ENCODE measurements around the gene FAM228B. TPM values are rescaled to one million over a fixed set of nuclear protein-coding genes. Genes with fewer than 3 reads are reported as not detected.

The FAM228B gene
- total RNA-seq, 1 experiment from 2014 or later: 7.9 TPM

DNA sequence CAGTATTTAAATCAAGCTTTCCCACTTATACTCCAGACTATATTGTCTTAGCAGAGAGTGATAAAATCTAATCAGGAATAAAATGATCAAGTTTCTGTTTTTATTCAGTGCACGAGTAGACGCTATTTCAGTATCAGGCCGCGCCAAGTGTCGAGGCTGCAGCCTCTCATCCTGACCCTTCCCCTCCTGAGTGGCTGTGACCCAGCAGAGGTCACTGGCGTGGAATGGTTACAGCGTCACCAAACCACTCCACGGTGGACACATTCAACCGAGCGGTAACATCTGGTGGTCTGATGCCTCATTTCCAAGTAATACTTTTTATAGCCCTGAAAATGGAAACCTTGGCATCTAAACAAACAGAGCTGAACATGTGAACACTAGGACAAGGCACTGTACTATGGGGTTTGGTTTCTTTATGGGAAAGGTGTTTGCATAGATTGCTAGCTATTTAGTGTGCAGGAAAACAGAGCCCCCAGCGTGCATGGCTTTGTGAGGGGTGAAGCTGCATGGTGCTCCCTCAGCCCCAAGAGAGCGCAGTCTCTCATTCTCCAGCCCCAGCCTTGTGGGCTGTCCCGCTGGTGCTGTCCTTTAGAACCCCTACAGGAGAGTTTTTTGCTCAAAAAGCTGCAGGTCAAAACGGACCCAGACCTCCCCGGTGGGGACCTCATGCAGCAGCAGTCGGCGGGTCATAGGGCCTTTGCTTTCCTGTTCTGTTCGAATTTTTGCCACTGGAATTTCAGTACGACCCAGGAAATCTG is 79.9 kb downstream of the FAM228B start:
- BruUV-seq (replicated peaks): no TSS peak
- H3K4me1 Mint-ChIP-seq (ENCODE audit: low read depth, unreplicated experiment): no peaks in the 10 kb centered on the region
- TF ChIP-seq, protein P1, sequence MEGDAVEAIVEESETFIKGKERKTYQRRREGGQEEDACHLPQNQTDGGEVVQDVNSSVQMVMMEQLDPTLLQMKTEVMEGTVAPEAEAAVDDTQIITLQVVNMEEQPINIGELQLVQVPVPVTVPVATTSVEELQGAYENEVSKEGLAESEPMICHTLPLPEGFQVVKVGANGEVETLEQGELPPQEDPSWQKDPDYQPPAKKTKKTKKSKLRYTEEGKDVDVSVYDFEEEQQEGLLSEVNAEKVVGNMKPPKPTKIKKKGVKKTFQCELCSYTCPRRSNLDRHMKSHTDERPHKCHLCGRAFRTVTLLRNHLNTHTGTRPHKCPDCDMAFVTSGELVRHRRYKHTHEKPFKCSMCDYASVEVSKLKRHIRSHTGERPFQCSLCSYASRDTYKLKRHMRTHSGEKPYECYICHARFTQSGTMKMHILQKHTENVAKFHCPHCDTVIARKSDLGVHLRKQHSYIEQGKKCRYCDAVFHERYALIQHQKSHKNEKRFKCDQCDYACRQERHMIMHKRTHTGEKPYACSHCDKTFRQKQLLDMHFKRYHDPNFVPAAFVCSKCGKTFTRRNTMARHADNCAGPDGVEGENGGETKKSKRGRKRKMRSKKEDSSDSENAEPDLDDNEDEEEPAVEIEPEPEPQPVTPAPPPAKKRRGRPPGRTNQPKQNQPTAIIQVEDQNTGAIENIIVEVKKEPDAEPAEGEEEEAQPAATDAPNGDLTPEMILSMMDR (IDR thresholded peaks at IDR 0.05; ENCODE audit: insufficient read depth in 1 of 2, low read depth in 1 of 2, low read length in 1 of 2, severe bottlenecking in 1 of 2, unreplicated experiment in 1 of 2): no peak
- ChIA-PET POLR2A (no interaction called here), CTCF (no interaction called here)
- Histone ChIP-seq H3K4me3 (ENCODE audit: low read depth, low read length) (no peak overlapping the region), H3K36me3 (ENCODE audit: control insufficient read depth, insufficient read depth, low read length) (no peaks in the 10 kb centered on the region), H3K9me3 (no peaks in the 10 kb centered on the region), H3K27me3 (replicated peaks; ENCODE audit: control insufficient read depth, insufficient read depth, low read length) (no peaks in the 10 kb centered on the region), H3K4me1 (no peaks in the 10 kb centered on the region)
- intact Hi-C loops (cut with micrococcal nuclease; ENCODE audit: unreplicated experiment): no loop called here
- no peaks in the 10 kb centered on the region for H3K9me3 Mint-ChIP-seq (ENCODE audit: unreplicated experiment)
- peaks cover 2% of the 10 kb centered on the region for H3K27me3 Mint-ChIP-seq (ENCODE audit: insufficient read depth, unreplicated experiment)
- DNase-seq: no peak
- H3K36me3 Mint-ChIP-seq (ENCODE audit: insufficient read depth, unreplicated experiment): no peaks in the 10 kb centered on the region
- no peak overlapping the region for H3K27ac Mint-ChIP-seq (ENCODE audit: unreplicated experiment)
- no peak overlapping the region for H3K4me3 Mint-ChIP-seq (ENCODE audit: unreplicated experiment)

DNA sequence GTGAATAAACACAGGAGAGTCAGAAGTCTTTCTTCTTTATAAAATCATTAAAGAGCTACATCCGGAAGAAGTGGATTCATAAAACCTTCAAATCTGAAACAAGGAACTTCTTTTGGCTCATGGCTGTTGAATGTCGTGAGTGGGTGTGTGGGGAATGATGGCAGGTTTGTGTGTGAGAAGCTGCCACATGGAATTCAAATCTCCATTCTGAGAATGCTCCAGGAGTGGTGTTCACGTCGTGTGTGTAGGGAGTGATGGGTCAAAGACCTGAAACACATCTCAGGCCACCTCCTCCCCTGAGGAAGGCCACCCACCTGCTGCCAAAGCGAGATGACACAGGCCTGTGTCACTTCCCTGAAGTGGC is 80.5 kb downstream of the FAM228B start:
- no peaks in the 10 kb centered on the region for H3K4me1 Mint-ChIP-seq (ENCODE audit: low read depth, unreplicated experiment)
- H3K27me3 Mint-ChIP-seq (ENCODE audit: insufficient read depth, unreplicated experiment): peaks cover 2% of the 10 kb centered on the region
- Histone ChIP-seq H3K4me1 (no peaks in the 10 kb centered on the region), H3K27me3 (replicated peaks; ENCODE audit: control insufficient read depth, insufficient read depth, low read length) (no peaks in the 10 kb centered on the region), H3K36me3 (ENCODE audit: control insufficient read depth, insufficient read depth, low read length) (no peaks in the 10 kb centered on the region), H3K9me3 (no peaks in the 10 kb centered on the region), H3K4me3 (ENCODE audit: low read depth, low read length) (no peak overlapping the region)
- TF ChIP-seq, protein P1 (IDR thresholded peaks at IDR 0.05; ENCODE audit: insufficient read depth in 1 of 2, low read depth in 1 of 2, low read length in 1 of 2, severe bottlenecking in 1 of 2, unreplicated experiment in 1 of 2): no peak
- H3K4me3 Mint-ChIP-seq (ENCODE audit: unreplicated experiment): no peak overlapping the region
- ChIA-PET CTCF (no interaction called here), POLR2A (no interaction called here)
- no TSS peak for BruUV-seq (replicated peaks)
- H3K36me3 Mint-ChIP-seq (ENCODE audit: insufficient read depth, unreplicated experiment): peaks cover 5% of the 10 kb centered on the region
- H3K27ac Mint-ChIP-seq (ENCODE audit: unreplicated experiment): no peak overlapping the region
- intact Hi-C loops (cut with micrococcal nuclease; ENCODE audit: unreplicated experiment): no loop called here
- no peaks in the 10 kb centered on the region for H3K9me3 Mint-ChIP-seq (ENCODE audit: unreplicated experiment)
- no peak for DNase-seq

DNA sequence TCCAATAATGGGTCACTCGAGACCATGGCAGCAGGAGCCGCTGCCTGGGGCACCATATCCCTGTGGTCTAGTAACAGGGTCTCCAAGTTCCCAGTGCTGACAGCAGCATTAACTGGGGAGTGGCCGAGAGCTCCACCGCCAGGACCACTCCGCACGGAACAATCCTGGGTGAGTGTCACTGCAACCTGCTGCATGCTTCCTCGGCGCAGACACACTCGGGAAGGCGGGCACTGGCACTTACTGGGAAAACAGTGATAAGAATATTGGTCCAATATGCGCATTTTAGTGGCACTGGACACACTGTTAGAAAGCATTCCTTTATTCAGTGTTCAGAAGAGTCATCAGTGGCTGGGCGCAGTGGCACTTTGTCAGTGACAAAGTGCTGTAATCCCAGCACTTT is 81.2 kb downstream of the FAM228B start:
- Mint-ChIP-seq H3K36me3 (ENCODE audit: insufficient read depth, unreplicated experiment) (peaks cover 9% of the 10 kb centered on the region), H3K27ac (ENCODE audit: unreplicated experiment) (no peak overlapping the region)
- CTCF ChIA-PET: no interaction called here

More for the DNA sequence above, 81.2 kb downstream of the FAM228B start:
- Mint-ChIP-seq H3K4me1 (ENCODE audit: low read depth, unreplicated experiment) (no peaks in the 10 kb centered on the region), H3K4me3 (ENCODE audit: unreplicated experiment) (no peak overlapping the region), H3K27me3 (ENCODE audit: insufficient read depth, unreplicated experiment) (no peaks in the 10 kb centered on the region), H3K9me3 (ENCODE audit: unreplicated experiment) (no peaks in the 10 kb centered on the region)
- POLR2A ChIA-PET: no interaction called here
- DNase-seq: no peak
- Histone ChIP-seq H3K27me3 (replicated peaks; ENCODE audit: control insufficient read depth, insufficient read depth, low read length) (no peaks in the 10 kb centered on the region), H3K9me3 (no peaks in the 10 kb centered on the region), H3K36me3 (ENCODE audit: control insufficient read depth, insufficient read depth, low read length) (no peaks in the 10 kb centered on the region), H3K4me3 (ENCODE audit: low read depth, low read length) (no peak overlapping the region), H3K4me1 (no peaks in the 10 kb centered on the region)
- BruUV-seq (replicated peaks): no TSS peak
- TF ChIP-seq, protein P1 (IDR thresholded peaks at IDR 0.05; ENCODE audit: insufficient read depth in 1 of 2, low read depth in 1 of 2, low read length in 1 of 2, severe bottlenecking in 1 of 2, unreplicated experiment in 1 of 2): no peak
- intact Hi-C loops (cut with micrococcal nuclease; ENCODE audit: unreplicated experiment): no loop called here

All from Caco-2 (cell line).